HCT116 (cell line): ENCODE results near the gene LIMS2. TPM values are rescaled to one million over a fixed set of nuclear protein-coding genes. Genes with fewer than 3 reads are reported as not detected.

Source experiments
- ATAC-seq: fragments of 200-7000 bp; cut with Tn5 transposase; 2 replicates; pipeline ENCODE4 v1.9.1; 2020; ENCODE audit warnings: mild to moderate bottlenecking, moderate library complexity
- BruUV-seq: library from RNA; stranded (reverse); fragments of 400-500 nt; replicated peaks from 2 replicates; lab custom pipeline; 2021; lab: Mats Ljungman, UMichigan
- CTCF ChIA-PET: fragments of 300-600 bp; sonication (Branson Sonifier 250); formaldehyde crosslinking; loops from one replicate; lab custom pipeline; 2021; ENCODE audit warnings: antibody characterized with exemption; lab: Charles Lee
- POLR2A ChIA-PET: fragments of 300-600, 350-600 bp; sonication (Branson Sonifier 250); formaldehyde crosslinking; loops from one replicate; lab custom pipeline; 2021; ENCODE audit warnings: antibody characterized with exemption; lab: Charles Lee
- RAD21 ChIA-PET, 2 experiments: fragments of 300-600 bp; sonication (Branson Sonifier 250); formaldehyde crosslinking; loops; one replicate each; lab custom pipeline; 2023; ENCODE audit warnings: low total read pairs in 2 of 2; ENCODE audit not compliant: uncharacterized antibody in 2 of 2, unreplicated experiment in 2 of 2, low non-redundant PET in 1 of 2; lab: Charles Lee
- DNase-seq: peaks from one replicate; pipeline ENCODE4 v3.0.0-alpha.2; 2010; ENCODE audit warnings: low read depth, low spot score
- H2AFZ ChIP-seq: fragments of 200-600 bp; shearing (Covaris generic), sonication (generic); 2 replicates; pipeline ENCODE4 v1.6.1; 2017; ENCODE audit warnings: low read depth, mixed run types, mixed read lengths, antibody characterized with exemption, low read length; ENCODE audit not compliant: poor library complexity, severe bottlenecking
- H3K27ac ChIP-seq: 2 replicates; pipeline ENCODE4 v1.5.1; 2012; ENCODE audit warnings: low read depth, low read length
- H3K27me3 ChIP-seq: fragments of 200-600 bp; sonication (generic); 2 replicates; pipeline ENCODE4 v1.6.1; 2016; ENCODE audit warnings: mixed run types, low read length, mixed read lengths; ENCODE audit not compliant: insufficient read depth
- H3K36me3 ChIP-seq, 2 experiments: fragments of 200-500 bp in 1 of 2; fragments of 200-600 bp in 1 of 2; sonication (Bioruptor generic) in 1 of 2; sonication (generic) in 1 of 2; 2 replicates each; pipeline versions ENCODE4 v1.5.1 to v1.6.1; 2014 to 2016; ENCODE audit warnings: low read length in 2 of 2, inconsistent platforms in 1 of 2, mixed read lengths in 1 of 2, mixed run types in 1 of 2; ENCODE audit not compliant: insufficient read depth in 2 of 2, control insufficient read depth in 1 of 2
- H3K4me1 ChIP-seq, 2 experiments: fragments of 200-600 bp in 1 of 2; sonication (generic) in 1 of 2; 2 replicates each; pipeline versions ENCODE4 v1.5.1 to v1.6.1; 2012 to 2017; ENCODE audit warnings: low read length in 2 of 2, inconsistent platforms in 1 of 2, mild to moderate bottlenecking in 1 of 2, mixed read lengths in 1 of 2, mixed run types in 1 of 2, moderate library complexity in 1 of 2; ENCODE audit not compliant: insufficient read depth in 2 of 2, control insufficient read depth in 1 of 2
- H3K4me2 ChIP-seq: fragments of 200-600 bp; sonication (generic); 2 replicates; pipeline ENCODE4 v1.6.1; 2017; ENCODE audit warnings: mixed run types, low read length, mixed read lengths
- H3K4me3 ChIP-seq, 2 experiments: fragments of 200-600 bp in 1 of 2; sonication (generic) in 1 of 2; replicated peaks in 1 of 2; 2 replicates each; pipeline ENCODE4 v1.5.1; 2011 to 2016; ENCODE audit warnings: low read length in 2 of 2, control low read depth in 1 of 2, low read depth in 1 of 2, mild to moderate bottlenecking in 1 of 2, mixed read lengths in 1 of 2, mixed run types in 1 of 2
- H3K79me2 ChIP-seq: fragments of 200-600 bp; sonication (generic); 2 replicates; pipeline ENCODE4 v1.6.1; 2017; ENCODE audit warnings: mild to moderate bottlenecking, mixed run types, low read length, moderate library complexity, mixed read lengths; ENCODE audit not compliant: insufficient read depth
- H3K9ac ChIP-seq: fragments of 200-600 bp; sonication (generic); 2 replicates; pipeline ENCODE4 v1.6.1; 2016; ENCODE audit warnings: low read length, mixed read lengths
- H3K9me2 ChIP-seq: fragments of 200-600 bp; sonication (generic), shearing (Covaris generic); 2 replicates; pipeline ENCODE4 v1.6.1; 2017; ENCODE audit warnings: mixed run types, mild to moderate bottlenecking, moderate library complexity; ENCODE audit not compliant: insufficient read depth
- H3K9me3 ChIP-seq, 2 experiments: fragments of 200-500 bp in 1 of 2; fragments of 200-600 bp in 1 of 2; sonication (Bioruptor generic) in 1 of 2; sonication (generic) in 1 of 2; 2 replicates each; pipeline ENCODE4 v1.6.1; 2014 to 2017; ENCODE audit warnings: low read length in 2 of 2, mixed read lengths in 2 of 2, inconsistent platforms in 1 of 2, low read depth in 1 of 2, mild to moderate bottlenecking in 1 of 2, mixed run types in 1 of 2, moderate library complexity in 1 of 2; ENCODE audit not compliant: control insufficient read depth in 1 of 2, insufficient read depth in 1 of 2
- H4K20me1 ChIP-seq: fragments of 200-600 bp; sonication (generic), shearing (Covaris generic); 2 replicates; pipeline ENCODE4 v1.6.1; 2017; ENCODE audit warnings: mixed run types, mild to moderate bottlenecking, moderate library complexity; ENCODE audit not compliant: insufficient read depth
- ATF3 ChIP-seq: IDR thresholded peaks from 2 replicates; pipeline ENCODE4 v1.6.1; 2012
- CBX3 ChIP-seq: IDR thresholded peaks from 2 replicates; pipeline ENCODE4 v1.6.1; 2012; ENCODE audit warnings: low read depth
- EZH2phosphoT487 ChIP-seq: fragments of 200-600 bp; IDR thresholded peaks from 2 replicates; pipeline ENCODE4 v1.6.1; 2018; ENCODE audit warnings: antibody characterized with exemption, borderline replicate concordance
- FOSL1 ChIP-seq: IDR thresholded peaks from 2 replicates; pipeline ENCODE4 v1.6.1; 2012; ENCODE audit warnings: low read depth
- POLR2A ChIP-seq: IDR thresholded peaks from 2 replicates; pipeline ENCODE4 v1.7.0; 2011; ENCODE audit warnings: borderline replicate concordance; ENCODE audit not compliant: insufficient read depth, insufficient read length; ENCODE audit errors: extremely low read depth
- SP1 ChIP-seq: IDR thresholded peaks from 2 replicates; pipeline ENCODE4 v1.6.1; 2012; ENCODE audit warnings: low read depth
- SRF ChIP-seq: IDR thresholded peaks from 2 replicates; pipeline ENCODE4 v1.6.1; 2012; ENCODE audit warnings: low read depth
- TCF7L2 ChIP-seq: IDR thresholded peaks from 2 replicates; pipeline ENCODE4 v1.7.0; 2011; ENCODE audit warnings: borderline replicate concordance, inconsistent platforms; ENCODE audit not compliant: insufficient read depth, insufficient read length; ENCODE audit errors: extremely low read depth
- YY1 ChIP-seq: IDR thresholded peaks from 2 replicates; pipeline ENCODE4 v1.6.1; 2011; ENCODE audit warnings: low read length, low read depth, moderate library complexity, mild to moderate bottlenecking; ENCODE audit not compliant: insufficient replicate concordance; ENCODE audit errors: extremely low read depth
- ZNF274 ChIP-seq: fragments of 200-500 bp; sonication (Bioruptor generic); IDR thresholded peaks from 2 replicates; pipeline ENCODE4 v1.6.1; 2014; ENCODE audit warnings: mild to moderate bottlenecking, low read depth, low read length, inconsistent platforms
- intact Hi-C: fragments of 100-400 bp; cut with micrococcal nuclease; formaldehyde crosslinking; loops from 2 replicates; pipeline ENCODE4 v1.10.0; 2022
- total RNA-seq: library from RNA; stranded (reverse); gene quantifications from one replicate; pipeline ENCODE4 v1.2.1, GENCODE V29; 2021; ENCODE audit not compliant: unreplicated experiment
- TF ChIP-seq, protein P1 (sequence below), 3 experiments: fragments of 200-600 bp in 1 of 3; sonication (generic) in 1 of 3; IDR thresholded peaks in 2 of 3; conservative IDR thresholded peaks in 1 of 3; 2 replicates each; pipeline ENCODE4 v1.5.1; 2012 to 2017; ENCODE audit warnings: low read depth in 2 of 3, low read length in 2 of 3, antibody characterized with exemption in 1 of 3, borderline replicate concordance in 1 of 3, control low read depth in 1 of 3, mild to moderate bottlenecking in 1 of 3, mixed read lengths in 1 of 3, mixed run types in 1 of 3, moderate library complexity in 1 of 3; ENCODE audit not compliant: insufficient read depth in 1 of 3
- TF ChIP-seq, protein P2 (sequence below): IDR thresholded peaks from 2 replicates; pipeline ENCODE4 v1.6.1; 2012
- TF ChIP-seq, protein P3 (sequence below): IDR thresholded peaks from 2 replicates; pipeline ENCODE4 v1.6.1; 2011; ENCODE audit warnings: mild to moderate bottlenecking, low read length, moderate library complexity; ENCODE audit not compliant: insufficient replicate concordance; ENCODE audit errors: extremely low read depth

Gene LIMS2
- total RNA-seq, 1 experiment from 2014 or later, result 3.7 TPM

- Histone ChIP-seq H3K9me3 (no peaks in the 10 kb centered on the region; a peak in 1 of 4 replicates), H3K27ac (no peak overlapping the region), H3K4me2 (no peak overlapping the region), H3K79me2 (no peaks in the 10 kb centered on the region), H3K4me3 (no peak overlapping the region), H3K9ac (no peak overlapping the region), H4K20me1 (no peaks in the 10 kb centered on the region), H3K9me2 (no peaks in the 10 kb centered on the region), H2AFZ (no peak overlapping the region), H3K27me3 (no peaks in the 10 kb centered on the region), H3K4me1 (peaks cover 0 to 8% of the 10 kb centered on the region in 2 experiments; a peak in 1 of 4 replicates), H3K36me3 (no peaks in the 10 kb centered on the region)
- no TSS peak for BruUV-seq
- DNase-seq, result no peak
- POLR2A ChIA-PET, result no interaction called here
- intact Hi-C loops, result no loop called here
- CTCF ChIA-PET, result no interaction called here
- no peak for ATAC-seq
- TF ChIP-seq SP1 (no peak), YY1 (no peak), ATF3 (no peak), EZH2phosphoT487 (no peak), POLR2A (no peak), CBX3 (no peak), TCF7L2 (no peak), SRF (no peak), FOSL1 (no peak), ZNF274 (no peak)
- TF ChIP-seq, protein P1, sequence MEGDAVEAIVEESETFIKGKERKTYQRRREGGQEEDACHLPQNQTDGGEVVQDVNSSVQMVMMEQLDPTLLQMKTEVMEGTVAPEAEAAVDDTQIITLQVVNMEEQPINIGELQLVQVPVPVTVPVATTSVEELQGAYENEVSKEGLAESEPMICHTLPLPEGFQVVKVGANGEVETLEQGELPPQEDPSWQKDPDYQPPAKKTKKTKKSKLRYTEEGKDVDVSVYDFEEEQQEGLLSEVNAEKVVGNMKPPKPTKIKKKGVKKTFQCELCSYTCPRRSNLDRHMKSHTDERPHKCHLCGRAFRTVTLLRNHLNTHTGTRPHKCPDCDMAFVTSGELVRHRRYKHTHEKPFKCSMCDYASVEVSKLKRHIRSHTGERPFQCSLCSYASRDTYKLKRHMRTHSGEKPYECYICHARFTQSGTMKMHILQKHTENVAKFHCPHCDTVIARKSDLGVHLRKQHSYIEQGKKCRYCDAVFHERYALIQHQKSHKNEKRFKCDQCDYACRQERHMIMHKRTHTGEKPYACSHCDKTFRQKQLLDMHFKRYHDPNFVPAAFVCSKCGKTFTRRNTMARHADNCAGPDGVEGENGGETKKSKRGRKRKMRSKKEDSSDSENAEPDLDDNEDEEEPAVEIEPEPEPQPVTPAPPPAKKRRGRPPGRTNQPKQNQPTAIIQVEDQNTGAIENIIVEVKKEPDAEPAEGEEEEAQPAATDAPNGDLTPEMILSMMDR (IDR thresholded peaks at IDR 0.05 in 2 of 3, conservative IDR thresholded peaks at IDR 0.05 in 1 of 3; ENCODE audit: borderline replicate concordance in 1 of 3, insufficient read depth in 1 of 3, low read depth in 2 of 3, low read length in 2 of 3), result no peak
- TF ChIP-seq, protein P2, sequence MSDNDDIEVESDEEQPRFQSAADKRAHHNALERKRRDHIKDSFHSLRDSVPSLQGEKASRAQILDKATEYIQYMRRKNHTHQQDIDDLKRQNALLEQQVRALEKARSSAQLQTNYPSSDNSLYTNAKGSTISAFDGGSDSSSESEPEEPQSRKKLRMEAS, result no peak
- TF ChIP-seq, protein P3, sequence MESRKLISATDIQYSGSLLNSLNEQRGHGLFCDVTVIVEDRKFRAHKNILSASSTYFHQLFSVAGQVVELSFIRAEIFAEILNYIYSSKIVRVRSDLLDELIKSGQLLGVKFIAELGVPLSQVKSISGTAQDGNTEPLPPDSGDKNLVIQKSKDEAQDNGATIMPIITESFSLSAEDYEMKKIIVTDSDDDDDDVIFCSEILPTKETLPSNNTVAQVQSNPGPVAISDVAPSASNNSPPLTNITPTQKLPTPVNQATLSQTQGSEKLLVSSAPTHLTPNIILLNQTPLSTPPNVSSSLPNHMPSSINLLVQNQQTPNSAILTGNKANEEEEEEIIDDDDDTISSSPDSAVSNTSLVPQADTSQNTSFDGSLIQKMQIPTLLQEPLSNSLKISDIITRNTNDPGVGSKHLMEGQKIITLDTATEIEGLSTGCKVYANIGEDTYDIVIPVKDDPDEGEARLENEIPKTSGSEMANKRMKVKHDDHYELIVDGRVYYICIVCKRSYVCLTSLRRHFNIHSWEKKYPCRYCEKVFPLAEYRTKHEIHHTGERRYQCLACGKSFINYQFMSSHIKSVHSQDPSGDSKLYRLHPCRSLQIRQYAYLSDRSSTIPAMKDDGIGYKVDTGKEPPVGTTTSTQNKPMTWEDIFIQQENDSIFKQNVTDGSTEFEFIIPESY, result no peak
- RAD21 ChIA-PET, result no interaction called here
Measured at GRCh38 chr2:127661072-127661649, 14.2 kb downstream of the LIMS2 start.
